ENCODE measurements around the gene TUBG1.

DNA sequence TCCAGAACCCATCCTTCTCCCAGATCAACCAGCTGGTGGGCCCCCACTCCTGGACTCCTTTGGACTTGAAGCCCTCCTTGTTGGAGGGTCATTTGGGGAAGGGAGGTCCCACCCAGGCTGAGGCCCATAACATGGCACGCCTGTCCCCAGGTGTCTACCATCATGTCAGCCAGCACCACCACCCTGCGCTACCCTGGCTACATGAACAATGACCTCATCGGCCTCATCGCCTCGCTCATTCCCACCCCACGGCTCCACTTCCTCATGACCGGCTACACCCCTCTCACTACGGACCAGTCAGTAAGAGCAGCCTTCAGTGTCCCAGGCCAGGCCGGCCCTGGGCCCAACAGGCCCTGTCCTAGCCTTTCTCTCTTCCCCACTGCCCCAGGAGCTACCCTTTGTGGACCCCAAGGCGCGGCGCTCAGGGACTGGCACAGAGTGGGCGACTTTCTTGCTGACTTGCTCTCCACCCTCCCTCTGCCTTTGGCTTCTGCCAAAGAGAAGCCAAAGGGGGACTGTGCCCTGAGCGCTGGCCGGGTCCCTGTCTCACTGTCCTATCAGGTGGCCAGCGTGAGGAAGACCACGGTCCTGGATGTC is 4.3 kb downstream of the TUBG1 start:
- no peak for TF ChIP-seq POLR2AphosphoS5 (IDR thresholded peaks at IDR 0.05)
- TF ChIP-seq, protein P1, sequence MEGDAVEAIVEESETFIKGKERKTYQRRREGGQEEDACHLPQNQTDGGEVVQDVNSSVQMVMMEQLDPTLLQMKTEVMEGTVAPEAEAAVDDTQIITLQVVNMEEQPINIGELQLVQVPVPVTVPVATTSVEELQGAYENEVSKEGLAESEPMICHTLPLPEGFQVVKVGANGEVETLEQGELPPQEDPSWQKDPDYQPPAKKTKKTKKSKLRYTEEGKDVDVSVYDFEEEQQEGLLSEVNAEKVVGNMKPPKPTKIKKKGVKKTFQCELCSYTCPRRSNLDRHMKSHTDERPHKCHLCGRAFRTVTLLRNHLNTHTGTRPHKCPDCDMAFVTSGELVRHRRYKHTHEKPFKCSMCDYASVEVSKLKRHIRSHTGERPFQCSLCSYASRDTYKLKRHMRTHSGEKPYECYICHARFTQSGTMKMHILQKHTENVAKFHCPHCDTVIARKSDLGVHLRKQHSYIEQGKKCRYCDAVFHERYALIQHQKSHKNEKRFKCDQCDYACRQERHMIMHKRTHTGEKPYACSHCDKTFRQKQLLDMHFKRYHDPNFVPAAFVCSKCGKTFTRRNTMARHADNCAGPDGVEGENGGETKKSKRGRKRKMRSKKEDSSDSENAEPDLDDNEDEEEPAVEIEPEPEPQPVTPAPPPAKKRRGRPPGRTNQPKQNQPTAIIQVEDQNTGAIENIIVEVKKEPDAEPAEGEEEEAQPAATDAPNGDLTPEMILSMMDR (IDR thresholded peaks at IDR 0.05), result no peak
